ENCODE data around the gene HECTD1. TPM values are rescaled to one million over a fixed set of nuclear protein-coding genes. Genes with fewer than 3 reads are reported as not detected.
"Not testable (repeated sequence)": the region's sequence is repeated elsewhere in the genome, so short reads cannot be mapped to it uniquely, and the experiment has no call there.

Gene HECTD1
- total RNA-seq: 100 to 1,000 TPM; 188 to 251 (median 201) TPM

DNA sequence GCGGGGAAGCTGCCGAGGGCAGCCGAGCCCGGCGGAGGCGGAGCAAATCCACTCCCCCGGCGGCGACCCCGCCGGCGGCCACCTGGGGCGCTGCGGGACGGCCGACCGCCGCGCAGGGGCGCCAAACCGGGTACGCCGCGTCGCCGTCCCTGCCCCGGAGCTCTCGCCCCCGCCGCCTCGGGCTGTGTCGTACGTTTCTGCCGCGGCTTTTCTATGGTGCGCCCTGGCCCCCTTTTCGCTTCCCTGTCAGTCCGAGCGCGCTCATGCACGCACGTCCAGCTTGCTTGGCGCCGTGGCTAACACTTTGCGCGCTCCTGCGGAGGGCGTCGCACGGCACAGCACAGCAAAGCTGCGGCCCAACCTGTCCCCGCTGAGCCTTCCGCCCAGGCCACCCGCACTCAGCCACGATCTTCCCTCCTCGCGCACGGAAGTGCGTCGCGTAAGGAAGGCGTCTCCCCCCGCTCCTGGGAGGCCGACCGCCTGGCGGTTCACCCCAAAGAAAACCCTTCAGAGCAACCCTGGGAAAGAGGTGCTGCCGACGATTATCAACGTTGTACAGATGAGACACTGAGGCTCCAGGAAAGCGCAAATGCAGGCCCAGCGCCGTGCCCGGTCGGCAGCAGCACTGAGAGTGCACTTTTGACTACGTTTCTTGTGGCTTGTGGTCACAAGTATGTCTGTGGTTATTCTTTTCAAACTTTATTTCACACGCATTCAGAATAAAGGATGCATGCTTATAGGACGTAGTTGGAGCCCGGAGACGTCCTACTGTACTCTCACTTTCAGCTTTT, at the start of gene HECTD1:
TSS of gene HECTD1 (minus strand) at position 39 of the 791 bp plus-strand sequence. CDS start 1,857 bp downstream, outside the sequence.
- peak within 1 kb of the TSS; percentile 72 for H3K4me3 ChIP-seq (ENCODE audit: low read depth, poor library complexity, severe bottlenecking)
- DNase-seq (ENCODE audit: low spot score in 2 of 2): peak; percentile 67 to 97
- no peak for TF ChIP-seq POLR2A (IDR thresholded peaks at IDR 0.05)
- TF ChIP-seq, protein P1, sequence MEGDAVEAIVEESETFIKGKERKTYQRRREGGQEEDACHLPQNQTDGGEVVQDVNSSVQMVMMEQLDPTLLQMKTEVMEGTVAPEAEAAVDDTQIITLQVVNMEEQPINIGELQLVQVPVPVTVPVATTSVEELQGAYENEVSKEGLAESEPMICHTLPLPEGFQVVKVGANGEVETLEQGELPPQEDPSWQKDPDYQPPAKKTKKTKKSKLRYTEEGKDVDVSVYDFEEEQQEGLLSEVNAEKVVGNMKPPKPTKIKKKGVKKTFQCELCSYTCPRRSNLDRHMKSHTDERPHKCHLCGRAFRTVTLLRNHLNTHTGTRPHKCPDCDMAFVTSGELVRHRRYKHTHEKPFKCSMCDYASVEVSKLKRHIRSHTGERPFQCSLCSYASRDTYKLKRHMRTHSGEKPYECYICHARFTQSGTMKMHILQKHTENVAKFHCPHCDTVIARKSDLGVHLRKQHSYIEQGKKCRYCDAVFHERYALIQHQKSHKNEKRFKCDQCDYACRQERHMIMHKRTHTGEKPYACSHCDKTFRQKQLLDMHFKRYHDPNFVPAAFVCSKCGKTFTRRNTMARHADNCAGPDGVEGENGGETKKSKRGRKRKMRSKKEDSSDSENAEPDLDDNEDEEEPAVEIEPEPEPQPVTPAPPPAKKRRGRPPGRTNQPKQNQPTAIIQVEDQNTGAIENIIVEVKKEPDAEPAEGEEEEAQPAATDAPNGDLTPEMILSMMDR (IDR thresholded peaks at IDR 0.05): peak in 1 of 3 donors; percentile 44
- intact Hi-C loops (cut with DNase I; ENCODE audit: low total_unique reads): no loop called here
- WGBS, 2 donors: 0% methylated on average over 56 to 60 of the region's 79 CpGs

DNA sequence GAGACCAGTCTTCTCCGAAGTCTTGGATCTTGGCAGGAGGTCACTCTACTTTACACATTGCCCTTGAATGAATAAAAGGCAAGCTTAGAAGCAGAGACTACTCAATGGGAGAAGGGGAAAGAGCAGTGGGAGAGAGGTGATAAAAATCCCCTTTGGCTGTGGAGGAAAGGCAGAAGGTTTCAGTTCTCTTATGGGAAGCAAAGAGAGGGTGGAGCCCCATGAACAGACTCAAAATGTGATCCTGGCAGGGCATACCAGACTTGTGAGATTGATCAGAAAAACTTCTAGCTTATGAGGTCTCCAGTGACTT, 49.6 kb upstream of the HECTD1 start:
- intact Hi-C loops (cut with DNase I; ENCODE audit: low total_unique reads): no loop called here
- no peak for DNase-seq (ENCODE audit: low spot score in 2 of 2)
- H3K4me3 ChIP-seq (ENCODE audit: low read depth, poor library complexity, severe bottlenecking): no peak overlapping the region
- whole genome bisulfite sequencing, 2 donors: 91 to 100% methylated on average over 1 of the region's 1 CpG
- TF ChIP-seq, protein P1 (IDR thresholded peaks at IDR 0.05): no peak
- TF ChIP-seq POLR2A (IDR thresholded peaks at IDR 0.05): no peak

DNA sequence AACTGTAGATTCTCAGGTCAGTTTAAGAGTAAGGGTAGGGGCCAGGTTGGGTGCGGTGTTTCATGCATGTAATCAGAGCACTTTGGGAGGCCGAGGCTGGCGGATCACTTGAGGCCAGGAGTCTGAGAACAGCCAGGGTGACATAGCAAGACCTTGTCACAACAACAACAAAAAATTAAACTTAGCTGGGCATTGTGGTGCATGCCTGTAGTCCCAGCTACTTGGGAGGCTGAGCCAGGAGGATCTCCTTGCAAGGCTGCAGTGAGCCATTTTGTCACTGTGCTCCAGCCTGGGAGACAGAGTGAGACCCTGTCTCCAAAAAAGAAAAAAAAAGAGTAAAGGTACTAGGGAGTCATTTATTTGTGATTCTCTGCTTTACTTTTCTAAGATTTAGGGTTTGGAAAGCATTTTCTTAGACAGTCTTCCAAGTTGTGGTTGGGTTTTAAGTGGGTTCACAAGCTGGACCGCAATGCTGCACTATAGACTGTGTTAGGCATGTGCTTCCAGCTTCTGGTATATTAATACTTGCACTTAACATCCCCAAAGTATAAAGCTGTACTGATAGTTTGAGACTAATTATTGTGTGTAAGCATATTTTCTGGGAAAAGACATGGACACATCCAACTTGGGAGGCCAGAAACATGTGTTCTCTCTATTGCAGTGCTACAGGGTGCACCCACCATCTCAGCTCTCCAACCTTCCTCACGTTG, 49.1 kb upstream of the HECTD1 start:
- 92 to 93% methylated on average over 5 of the region's 5 CpGs for WGBS, 2 donors
- H3K4me3 ChIP-seq (ENCODE audit: low read depth, poor library complexity, severe bottlenecking): no peak overlapping the region
- DNase-seq (ENCODE audit: low spot score in 2 of 2): no peak
- intact Hi-C loops (cut with DNase I; ENCODE audit: low total_unique reads): no loop called here
- no peak for TF ChIP-seq POLR2A (IDR thresholded peaks at IDR 0.05)
- TF ChIP-seq, protein P1 (IDR thresholded peaks at IDR 0.05): no peak

DNA sequence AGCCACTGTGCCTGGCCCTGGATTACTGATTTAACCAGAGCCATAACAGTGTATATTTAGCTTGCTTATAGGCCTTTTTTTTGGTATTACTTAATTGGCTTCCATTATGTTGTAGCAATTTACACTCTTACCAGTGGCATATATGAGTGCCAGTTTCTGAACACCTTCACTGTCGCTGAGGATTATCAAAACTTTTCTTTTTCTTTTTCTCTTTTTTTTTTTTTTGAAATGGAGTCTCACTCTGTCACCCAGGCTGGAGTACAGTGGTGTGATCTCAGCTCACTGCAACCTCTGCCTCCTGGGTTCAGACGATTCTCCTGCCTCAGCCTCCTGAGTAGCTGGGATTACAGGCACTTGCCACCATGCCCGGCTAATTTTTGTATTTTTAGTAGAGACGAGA, 48.3 kb upstream of the HECTD1 start:
- intact Hi-C loops (cut with DNase I; ENCODE audit: low total_unique reads); H3K4me3 ChIP-seq (ENCODE audit: low read depth, poor library complexity, severe bottlenecking); DNase-seq (ENCODE audit: low spot score in 2 of 2): not testable (repeated sequence)
- WGBS, 2 donors: 92 to 98% methylated on average over 4 of the region's 4 CpGs

DNA sequence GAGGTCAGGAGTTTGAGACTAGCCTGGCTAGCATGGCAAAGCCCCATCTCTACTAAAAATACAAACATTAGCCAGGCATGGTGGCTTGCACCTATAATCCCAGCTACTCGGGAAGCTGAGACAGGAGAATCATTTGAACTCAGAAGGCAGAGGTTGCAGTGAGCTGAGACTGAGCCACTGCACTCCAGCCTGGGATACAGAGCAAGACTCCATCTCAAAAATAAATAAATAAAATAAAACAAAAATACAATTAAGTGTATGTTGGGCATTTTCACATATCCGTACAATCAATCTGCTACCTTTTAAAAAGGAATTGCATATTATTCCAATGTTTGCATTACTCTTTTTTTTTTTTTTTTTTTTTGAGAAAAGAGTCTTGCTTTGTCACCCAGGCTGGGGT, 47.7 kb upstream of the HECTD1 start:
- H3K4me3 ChIP-seq (ENCODE audit: low read depth, poor library complexity, severe bottlenecking): no peak overlapping the region
- TF ChIP-seq, protein P1 (IDR thresholded peaks at IDR 0.05): no peak
- no peak for TF ChIP-seq POLR2A (IDR thresholded peaks at IDR 0.05)
- intact Hi-C loops (cut with DNase I; ENCODE audit: low total_unique reads): no loop called here
- WGBS, 2 donors: 92 to 95% methylated on average over 2 of the region's 2 CpGs
- no peak for DNase-seq (ENCODE audit: low spot score in 2 of 2)

DNA sequence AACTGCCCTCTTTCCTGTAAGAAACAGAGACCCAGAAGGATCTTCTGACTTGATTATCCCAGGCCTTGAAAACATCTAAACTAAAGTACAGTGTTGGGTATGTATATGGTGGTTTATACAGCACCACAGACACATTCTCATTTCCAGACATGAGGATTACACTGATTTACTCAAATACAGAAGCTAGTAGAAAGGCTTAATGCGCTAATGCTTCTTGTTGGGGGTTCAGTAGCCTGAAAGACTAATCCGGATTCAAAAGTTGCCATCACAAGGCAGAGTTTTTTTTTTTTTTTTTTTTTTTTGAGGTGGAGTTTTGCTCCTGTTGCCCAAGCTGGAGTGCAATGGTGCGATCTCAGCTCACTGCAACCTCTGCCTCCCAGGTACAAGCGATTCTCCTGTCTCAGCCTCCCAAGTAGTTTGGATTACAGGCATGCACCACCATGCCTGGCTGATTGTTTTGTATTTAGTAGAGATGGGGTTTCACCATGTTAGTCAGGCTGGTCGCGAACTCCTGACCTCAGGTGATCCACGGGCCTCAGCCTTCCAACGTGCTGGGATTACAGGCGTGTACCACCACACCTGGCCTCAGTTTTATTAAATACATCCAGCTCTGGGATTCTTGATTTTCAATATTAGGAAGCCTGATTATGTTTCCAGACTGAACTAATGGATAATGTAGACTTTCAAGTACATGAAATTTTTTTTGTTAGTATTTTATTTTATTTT, 46.3 kb upstream of the HECTD1 start:
- intact Hi-C loops (cut with DNase I; ENCODE audit: low total_unique reads): no loop called here
- 90 to 94% methylated on average over 9 of the region's 9 CpGs for WGBS, 2 donors
- no peak for DNase-seq (ENCODE audit: low spot score in 2 of 2)
- TF ChIP-seq, protein P1 (IDR thresholded peaks at IDR 0.05): no peak
- no peak for TF ChIP-seq POLR2A (IDR thresholded peaks at IDR 0.05)
- H3K4me3 ChIP-seq (ENCODE audit: low read depth, poor library complexity, severe bottlenecking): no peak overlapping the region

Measured in lower leg skin (tissue), 4 donors.